Kidney (tissue), 14 donors: ENCODE measurements around the gene STEAP1B. TPM values are rescaled to one million over a fixed set of nuclear protein-coding genes. Genes with fewer than 3 reads are reported as not detected.
"Not testable (repeated sequence)": the region's sequence is repeated elsewhere in the genome, so short reads cannot be mapped to it uniquely, and the experiment has no call there.

ENCODE experiments used
- DNase-seq, 5 donors: peaks; one replicate each; pipeline ENCODE4 v3.0.0-alpha.2; 2013 to 2020
- FAIRE-seq: peaks from 2 replicates; lab custom pipeline; 2012; peaks lifted over from hg19 to GRCh38; lab: Jason Lieb, UNC
- H3K27ac ChIP-seq, 2 donors: one replicate each; pipeline ENCODE4 v1.7.0; 2013; ENCODE audit warnings: low read depth in 2 of 2, low read length in 2 of 2, inconsistent platforms in 1 of 2
- H3K27me3 ChIP-seq: one replicate; pipeline ENCODE4 v1.7.1; 2013; ENCODE audit warnings: low read length, inconsistent platforms; ENCODE audit not compliant: control insufficient read depth, insufficient read depth
- H3K36me3 ChIP-seq, 3 donors: one replicate each; pipeline versions ENCODE4 v1.7.0 to v1.7.1; 2013; ENCODE audit warnings: low read length in 3 of 3, control low read depth in 1 of 3, inconsistent platforms in 1 of 3; ENCODE audit not compliant: insufficient read depth in 3 of 3, control insufficient read depth in 2 of 3
- H3K4me1 ChIP-seq, 3 donors: one replicate each; pipeline versions ENCODE4 v1.7.0 to v1.7.1; 2013; ENCODE audit warnings: low read length in 3 of 3, inconsistent platforms in 1 of 3, low read depth in 1 of 3; ENCODE audit not compliant: control insufficient read depth in 2 of 3, insufficient read depth in 2 of 3
- H3K4me3 ChIP-seq, 3 donors: one replicate each; pipeline versions ENCODE4 v1.7.0 to v1.8.1; 2013; ENCODE audit warnings: low read length in 3 of 3, control low read depth in 1 of 3, inconsistent platforms in 1 of 3
- H3K9ac ChIP-seq, 3 donors: one replicate each; pipeline versions ENCODE4 v1.7.0 to v1.7.1; 2013; ENCODE audit warnings: low read length in 3 of 3, control low read depth in 1 of 3, inconsistent platforms in 1 of 3
- H3K9me3 ChIP-seq, 3 donors: one replicate each; pipeline versions ENCODE4 v1.7.0 to v1.7.1; 2013; ENCODE audit warnings: low read length in 3 of 3, control low read depth in 1 of 3, inconsistent platforms in 1 of 3; ENCODE audit not compliant: control insufficient read depth in 2 of 3, insufficient read depth in 1 of 3
- CTCF ChIP-seq: IDR thresholded peaks from 3 replicates; pipeline ENCODE4 v1.5.1; 2012; ENCODE audit warnings: mild to moderate bottlenecking, moderate library complexity, borderline replicate concordance; ENCODE audit not compliant: insufficient read depth; ENCODE audit errors: extremely low read depth
- intact Hi-C: fragments of 100-400 bp; cut with DNase I; formaldehyde crosslinking; loops from one replicate; pipeline ENCODE4 v1.11.1; 2022
- polyA plus RNA-seq: library from polyadenylated mRNA; stranded (reverse); fragments of 350-450 nt; fragmentation: Illumina TruSeq; extraction: RNeasy Lipid Tissue Mini Kit (QIAGEN cat#74804); gene quantifications from one replicate; pipeline ENCODE4 v1.2.3, GENCODE V29; 2014; ENCODE audit warnings: low read depth, low replicate concordance; ENCODE audit not compliant: insufficient read depth
- total RNA-seq: library from RNA; stranded (reverse); fragmentation: NEBNext Ultra II Directional; extraction: Animal tissue kit (Norgen Biotek cat#: 25700); gene quantifications from one replicate; pipeline ENCODE4 v1.2.1, GENCODE V29; 2021
- donor health status: control.
- donor health status: control.
- donor health status: control.
- donor health status: control.
- donor health status: control.
- donor health status: DM: yes; HTN: yes; CAD: no.
- donor health status: Normal renal cell carcinoma (clear cell type).

STEAP1B gene
- total and polyA plus RNA-seq, 2 donors from 2014 or later: 0.79 TPM; not detected in 1

DNA sequence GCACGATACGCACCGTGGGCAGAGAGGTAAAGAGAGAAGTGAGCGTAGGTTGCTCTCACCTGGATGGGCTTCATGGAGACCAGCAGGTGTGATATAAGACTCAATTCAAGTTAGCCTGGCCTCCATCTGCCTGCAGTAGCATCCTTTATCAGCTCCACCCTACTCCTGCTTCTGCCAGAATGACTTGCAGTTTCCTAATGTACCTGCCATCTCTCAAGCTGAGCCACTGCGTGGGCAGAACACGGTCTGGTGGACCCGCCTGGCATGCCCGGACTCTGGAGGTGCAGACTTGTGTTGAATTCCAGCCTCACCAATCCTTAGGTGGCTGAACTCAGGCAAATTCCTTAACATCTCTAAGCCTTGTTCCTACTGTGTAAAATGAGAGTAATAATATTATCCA lies 64.3 kb downstream of the STEAP1B start:
- Histone ChIP-seq H3K9ac (no peak overlapping the region), H3K4me3 (no peak overlapping the region), H3K36me3 (no peaks in the 10 kb centered on the region), H3K27me3 (no peaks in the 10 kb centered on the region), H3K4me1 (no peaks in the 10 kb centered on the region), H3K27ac (no peak overlapping the region), H3K9me3 (no peaks in the 10 kb centered on the region)
- FAIRE-seq: no peak
- no peak for TF ChIP-seq CTCF
- DNase-seq: no peak
- intact Hi-C loops: no loop called here

GRCh38 chr7:22435105-22435504 lies 64.9 kb downstream of the STEAP1B start:
- peak in 1 of 5 donors; percentile 30 for DNase-seq
- intact Hi-C loops: no loop called here
- no peaks in the 10 kb centered on the region for H3K9me3 ChIP-seq

GRCh38 chr7:22433710-22434460 lies 66.1 kb downstream of the STEAP1B start:
- Histone ChIP-seq H3K4me1 (no peaks in the 10 kb centered on the region), H3K27ac (no peak overlapping the region), H3K4me3 (no peak overlapping the region), H3K9me3 (no peaks in the 10 kb centered on the region), H3K27me3 (no peaks in the 10 kb centered on the region), H3K36me3 (no peaks in the 10 kb centered on the region), H3K9ac (no peak overlapping the region)
- FAIRE-seq (no peak), DNase-seq (peak in 1 of 5 donors; percentile 43)
- intact Hi-C loops: no loop called here
- no peak for TF ChIP-seq CTCF

More at GRCh38 chr7:22435105-22435504, 64.9 kb downstream of the STEAP1B start:
- no peak for TF ChIP-seq CTCF
- no peak for FAIRE-seq
- H3K27ac ChIP-seq: no peak overlapping the region
- no peaks in the 10 kb centered on the region for H3K36me3 ChIP-seq
- H3K9ac ChIP-seq: no peak overlapping the region
- H3K4me1 ChIP-seq: no peaks in the 10 kb centered on the region
- no peak overlapping the region for H3K4me3 ChIP-seq
- H3K27me3 ChIP-seq: no peaks in the 10 kb centered on the region

- H3K9ac ChIP-seq, H3K9me3 ChIP-seq, intact Hi-C loops, H3K4me3 ChIP-seq, DNase-seq, H3K36me3 ChIP-seq, H3K4me1 ChIP-seq, H3K27ac ChIP-seq, H3K27me3 ChIP-seq, FAIRE-seq: not testable (repeated sequence)
Observed at GRCh38 chr7:22433165-22433700, 66.8 kb downstream of the STEAP1B start.
